Measurements from ENCODE around the gene FLNA.

DNA sequence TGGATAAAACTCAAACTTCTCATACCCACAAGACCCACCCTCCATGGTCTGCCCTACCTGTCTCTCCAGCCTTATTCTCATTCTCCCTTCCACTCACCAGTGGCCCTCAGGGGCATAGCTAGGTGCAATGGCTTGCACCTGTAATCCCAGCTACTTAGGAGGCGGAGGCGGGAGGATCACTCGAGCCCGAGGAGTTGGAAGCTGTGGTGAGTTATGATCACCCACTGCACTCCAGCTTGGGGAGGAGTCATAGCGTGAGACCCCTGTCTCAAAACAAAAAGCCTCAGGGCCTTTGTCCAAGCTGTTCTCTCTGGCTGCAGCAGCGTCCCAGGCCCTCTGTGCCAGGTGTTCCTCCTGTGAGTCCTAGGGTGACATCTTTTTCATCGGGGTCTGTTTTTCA is 62.3 kb downstream of the FLNA start:
- TF ChIP-seq, protein P1, sequence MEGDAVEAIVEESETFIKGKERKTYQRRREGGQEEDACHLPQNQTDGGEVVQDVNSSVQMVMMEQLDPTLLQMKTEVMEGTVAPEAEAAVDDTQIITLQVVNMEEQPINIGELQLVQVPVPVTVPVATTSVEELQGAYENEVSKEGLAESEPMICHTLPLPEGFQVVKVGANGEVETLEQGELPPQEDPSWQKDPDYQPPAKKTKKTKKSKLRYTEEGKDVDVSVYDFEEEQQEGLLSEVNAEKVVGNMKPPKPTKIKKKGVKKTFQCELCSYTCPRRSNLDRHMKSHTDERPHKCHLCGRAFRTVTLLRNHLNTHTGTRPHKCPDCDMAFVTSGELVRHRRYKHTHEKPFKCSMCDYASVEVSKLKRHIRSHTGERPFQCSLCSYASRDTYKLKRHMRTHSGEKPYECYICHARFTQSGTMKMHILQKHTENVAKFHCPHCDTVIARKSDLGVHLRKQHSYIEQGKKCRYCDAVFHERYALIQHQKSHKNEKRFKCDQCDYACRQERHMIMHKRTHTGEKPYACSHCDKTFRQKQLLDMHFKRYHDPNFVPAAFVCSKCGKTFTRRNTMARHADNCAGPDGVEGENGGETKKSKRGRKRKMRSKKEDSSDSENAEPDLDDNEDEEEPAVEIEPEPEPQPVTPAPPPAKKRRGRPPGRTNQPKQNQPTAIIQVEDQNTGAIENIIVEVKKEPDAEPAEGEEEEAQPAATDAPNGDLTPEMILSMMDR (IDR thresholded peaks at IDR 0.05) = no peak
- TF ChIP-seq POLR2AphosphoS5 (IDR thresholded peaks at IDR 0.05; ENCODE audit: low read depth, low read length) = no peak
